Measurements from ENCODE around the gene MSH5.

GRCh38 chr6:31739639-31740396, at the start of gene MSH5:
- TF ChIP-seq, protein P1, sequence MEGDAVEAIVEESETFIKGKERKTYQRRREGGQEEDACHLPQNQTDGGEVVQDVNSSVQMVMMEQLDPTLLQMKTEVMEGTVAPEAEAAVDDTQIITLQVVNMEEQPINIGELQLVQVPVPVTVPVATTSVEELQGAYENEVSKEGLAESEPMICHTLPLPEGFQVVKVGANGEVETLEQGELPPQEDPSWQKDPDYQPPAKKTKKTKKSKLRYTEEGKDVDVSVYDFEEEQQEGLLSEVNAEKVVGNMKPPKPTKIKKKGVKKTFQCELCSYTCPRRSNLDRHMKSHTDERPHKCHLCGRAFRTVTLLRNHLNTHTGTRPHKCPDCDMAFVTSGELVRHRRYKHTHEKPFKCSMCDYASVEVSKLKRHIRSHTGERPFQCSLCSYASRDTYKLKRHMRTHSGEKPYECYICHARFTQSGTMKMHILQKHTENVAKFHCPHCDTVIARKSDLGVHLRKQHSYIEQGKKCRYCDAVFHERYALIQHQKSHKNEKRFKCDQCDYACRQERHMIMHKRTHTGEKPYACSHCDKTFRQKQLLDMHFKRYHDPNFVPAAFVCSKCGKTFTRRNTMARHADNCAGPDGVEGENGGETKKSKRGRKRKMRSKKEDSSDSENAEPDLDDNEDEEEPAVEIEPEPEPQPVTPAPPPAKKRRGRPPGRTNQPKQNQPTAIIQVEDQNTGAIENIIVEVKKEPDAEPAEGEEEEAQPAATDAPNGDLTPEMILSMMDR (conservative IDR thresholded peaks at IDR 0.05 in 1 of 2, IDR thresholded peaks at IDR 0.05 in 1 of 2; ENCODE audit: low read depth in 1 of 2, low read length in 2 of 2), result no peak
- no peak for TF ChIP-seq EZH2 (IDR thresholded peaks at IDR 0.05; ENCODE audit: low read length, missing control alignments)

Data from fibroblast of lung (primary cell).